ENCODE measurements around the gene ZFR.

GRCh38 chr5:32343058-32343672 lies 101.4 kb downstream of the ZFR start:
- no peak for TF ChIP-seq POLR2A (IDR thresholded peaks at IDR 0.05; ENCODE audit: extremely low read depth, insufficient read length)
- no peak for TF ChIP-seq CTCF (IDR thresholded peaks at IDR 0.05; ENCODE audit: low read depth, low read length)
- TF ChIP-seq MYC (IDR thresholded peaks at IDR 0.05; ENCODE audit: low read depth, low read length), result no peak

All from NB4 (cell line).